GM12801 (cell line): ENCODE data around the gene LHX1.

Source experiments
- TF ChIP-seq, protein P1 (sequence below): IDR thresholded peaks from one replicate; pipeline ENCODE4 v1.5.1; 2011; ENCODE audit warnings: control low read depth; ENCODE audit not compliant: insufficient read length; ENCODE audit errors: extremely low read depth

Gene LHX1

GRCh38 chr17:36894925-36895324 is 42.4 kb upstream of the LHX1 start:
- TF ChIP-seq, protein P1, sequence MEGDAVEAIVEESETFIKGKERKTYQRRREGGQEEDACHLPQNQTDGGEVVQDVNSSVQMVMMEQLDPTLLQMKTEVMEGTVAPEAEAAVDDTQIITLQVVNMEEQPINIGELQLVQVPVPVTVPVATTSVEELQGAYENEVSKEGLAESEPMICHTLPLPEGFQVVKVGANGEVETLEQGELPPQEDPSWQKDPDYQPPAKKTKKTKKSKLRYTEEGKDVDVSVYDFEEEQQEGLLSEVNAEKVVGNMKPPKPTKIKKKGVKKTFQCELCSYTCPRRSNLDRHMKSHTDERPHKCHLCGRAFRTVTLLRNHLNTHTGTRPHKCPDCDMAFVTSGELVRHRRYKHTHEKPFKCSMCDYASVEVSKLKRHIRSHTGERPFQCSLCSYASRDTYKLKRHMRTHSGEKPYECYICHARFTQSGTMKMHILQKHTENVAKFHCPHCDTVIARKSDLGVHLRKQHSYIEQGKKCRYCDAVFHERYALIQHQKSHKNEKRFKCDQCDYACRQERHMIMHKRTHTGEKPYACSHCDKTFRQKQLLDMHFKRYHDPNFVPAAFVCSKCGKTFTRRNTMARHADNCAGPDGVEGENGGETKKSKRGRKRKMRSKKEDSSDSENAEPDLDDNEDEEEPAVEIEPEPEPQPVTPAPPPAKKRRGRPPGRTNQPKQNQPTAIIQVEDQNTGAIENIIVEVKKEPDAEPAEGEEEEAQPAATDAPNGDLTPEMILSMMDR: no peak

DNA sequence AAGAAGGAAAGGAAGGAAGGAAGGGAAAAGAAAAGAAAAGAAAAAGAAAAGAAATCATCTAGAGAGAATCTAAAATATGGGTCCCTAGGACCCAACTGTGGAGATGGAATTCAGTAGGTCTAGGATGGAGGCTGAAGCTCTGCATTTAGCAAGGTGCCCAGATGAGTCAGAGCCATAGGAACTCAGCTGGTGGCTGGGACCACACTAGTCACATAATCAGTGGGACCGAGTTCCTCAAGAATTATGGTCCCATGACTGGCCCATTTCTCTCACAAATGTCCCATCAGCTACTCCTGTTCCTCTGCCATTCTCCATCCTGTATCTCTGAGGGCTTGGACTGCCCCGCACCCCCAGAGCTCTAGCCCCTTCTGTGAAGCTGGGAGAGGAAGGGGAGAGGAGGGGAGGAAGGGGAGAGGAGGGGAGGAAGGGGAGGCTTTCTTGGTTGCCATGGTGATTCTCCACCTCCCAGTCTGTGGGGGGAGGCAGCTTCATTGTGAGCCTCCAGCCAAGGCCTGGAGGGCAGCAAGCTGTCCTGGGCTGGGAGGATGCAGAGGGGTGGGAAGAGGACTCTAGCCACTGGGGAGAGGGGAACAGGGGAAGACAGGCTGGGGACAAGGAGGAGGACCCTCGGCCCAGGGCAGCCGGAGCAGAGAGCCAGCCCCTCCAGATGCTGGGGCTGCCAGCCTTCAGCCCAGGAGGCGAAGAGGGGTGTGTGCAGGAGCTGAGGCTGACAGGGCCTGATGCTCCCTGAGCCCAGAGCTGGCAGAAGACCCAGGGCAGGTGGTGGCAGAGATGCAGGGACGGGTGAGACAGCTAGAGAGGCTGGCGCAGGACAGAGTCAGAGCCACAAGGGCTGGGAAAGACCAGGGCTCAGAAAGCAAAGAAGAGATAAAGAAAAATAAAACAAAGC is 37.8 kb upstream of the LHX1 start:
- TF ChIP-seq, protein P1: no peak

- TF ChIP-seq, protein P1: no peak
Observed at GRCh38 chr17:36900160-36900512, 37.1 kb upstream of the LHX1 start.

GRCh38 chr17:36901506-36901905 is 35.8 kb upstream of the LHX1 start:
- TF ChIP-seq, protein P1: no peak

DNA sequence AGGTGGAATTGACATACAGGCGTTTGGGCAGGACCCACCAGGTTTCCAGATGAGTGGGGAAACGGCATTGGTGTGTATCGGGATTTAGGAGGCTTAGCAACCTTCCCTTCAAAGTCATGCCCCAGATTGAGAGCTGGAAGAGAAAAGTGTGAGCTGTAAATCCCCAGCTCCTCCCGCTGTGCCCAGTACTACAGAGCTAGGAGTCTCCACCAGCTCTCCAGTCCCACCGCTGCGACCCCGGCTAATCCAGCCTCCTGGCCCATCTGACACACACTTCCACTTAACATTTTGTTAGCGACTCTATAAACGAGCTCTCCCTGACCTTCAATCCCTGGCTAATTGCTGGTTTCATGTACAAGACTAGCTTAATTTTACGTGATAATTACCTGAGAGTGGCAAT is 29.9 kb upstream of the LHX1 start:
- TF ChIP-seq, protein P1: no peak

GRCh38 chr17:36910513-36910912 is 26.8 kb upstream of the LHX1 start:
- TF ChIP-seq, protein P1: no peak

DNA sequence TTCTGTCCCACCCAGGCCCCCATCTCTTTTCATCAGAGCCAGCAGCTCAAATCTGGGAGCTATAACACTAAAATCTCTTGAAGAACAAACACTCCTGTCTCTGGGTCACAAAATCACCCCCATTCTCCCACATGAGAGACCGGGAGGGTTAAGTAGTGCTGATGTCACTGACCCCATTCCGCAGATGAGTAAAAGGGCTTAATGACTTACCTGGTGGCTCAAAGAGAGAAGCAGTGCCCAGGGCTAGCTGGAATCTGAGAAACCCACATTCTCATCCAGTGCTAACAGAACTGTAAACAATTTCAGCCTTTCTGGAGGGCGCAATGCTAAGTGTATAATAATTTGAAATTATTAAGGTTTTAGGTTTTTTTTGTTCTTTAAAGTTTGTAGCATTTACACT is 26.3 kb upstream of the LHX1 start:
- TF ChIP-seq, protein P1: no peak
